Activated T-cell treated with anti-CD3 and anti-CD28 coated beads, Interleukin-2, amount 50 U/mL, for 1 hour (primary cell): ENCODE results near the gene BCL2L14.

ENCODE experiments used
- DNase-seq: peaks from one replicate; pipeline ENCODE4 v3.0.0-alpha.2; 2020

Gene BCL2L14

GRCh38 chr12:12056951-12057350 lies 13.8 kb upstream of the BCL2L14 start:
- DNase-seq: no peak

GRCh38 chr12:12064596-12064995 lies 6.1 kb upstream of the BCL2L14 start:
- DNase-seq: no peak

GRCh38 chr12:12068751-12069150 lies 2.0 kb upstream of the BCL2L14 start:
- DNase-seq: no peak

GRCh38 chr12:12069821-12070548 lies 754 bp upstream of the BCL2L14 start:
- DNase-seq: no peak

- peak; percentile 33 for DNase-seq
Measured at GRCh38 chr12:12072064-12072760, 1.5 kb downstream of the BCL2L14 start.

GRCh38 chr12:12079291-12079690 lies 8.6 kb downstream of the BCL2L14 start:
- DNase-seq: no peak

GRCh38 chr12:12081836-12082497 lies 11.2 kb downstream of the BCL2L14 start:
- no peak for DNase-seq

- no peak for DNase-seq
Measured at GRCh38 chr12:12083688-12084087, 12.9 kb downstream of the BCL2L14 start.

- DNase-seq: no peak
Measured at GRCh38 chr12:12086362-12086761, 15.6 kb downstream of the BCL2L14 start.

- DNase-seq: no peak
Measured at GRCh38 chr12:12086973-12087692, 16.4 kb downstream of the BCL2L14 start.

- no peak for DNase-seq
Measured at GRCh38 chr12:12087693-12088034, 16.9 kb downstream of the BCL2L14 start.

- DNase-seq: no peak
Measured at GRCh38 chr12:12088147-12088546, 17.4 kb downstream of the BCL2L14 start.

- DNase-seq: no peak
Measured at GRCh38 chr12:12088761-12089160, 18.0 kb downstream of the BCL2L14 start.

- DNase-seq: no peak
Measured at GRCh38 chr12:12091071-12091470, 20.3 kb downstream of the BCL2L14 start.

GRCh38 chr12:12091977-12092663 lies 21.4 kb downstream of the BCL2L14 start:
- DNase-seq: no peak

GRCh38 chr12:12094481-12094880 lies 23.7 kb downstream of the BCL2L14 start:
- DNase-seq: no peak

- DNase-seq: no peak
Measured at GRCh38 chr12:12095021-12095420, 24.3 kb downstream of the BCL2L14 start.

GRCh38 chr12:12097891-12098690 lies 27.4 kb downstream of the BCL2L14 start:
- DNase-seq: no peak

- DNase-seq: no peak
Measured at GRCh38 chr12:12098691-12099015, 27.9 kb downstream of the BCL2L14 start.

GRCh38 chr12:12099102-12099501 lies 28.4 kb downstream of the BCL2L14 start:
- no peak for DNase-seq

GRCh38 chr12:12107678-12108077 lies 36.9 kb downstream of the BCL2L14 start:
- DNase-seq: no peak

GRCh38 chr12:12108441-12109058 lies 37.8 kb downstream of the BCL2L14 start:
- no peak for DNase-seq
